AG09309 (cell line): ENCODE measurements around the gene RFNG.

Experiments
- DNase-seq: peaks from one replicate; pipeline ENCODE4 v3.0.0-alpha.2; 2010; ENCODE audit warnings: low read depth
- H3K4me3 ChIP-seq: 2 replicates; pipeline ENCODE4 v1.5.1; 2011; ENCODE audit warnings: mild to moderate bottlenecking, low read depth, low read length, moderate library complexity; ENCODE audit not compliant: control insufficient read depth
- TF ChIP-seq, protein P1 (sequence below): IDR thresholded peaks from 2 replicates; pipeline ENCODE4 v1.5.1; 2011; ENCODE audit warnings: mild to moderate bottlenecking, low read depth, low read length, inconsistent platforms; ENCODE audit not compliant: insufficient read depth, control insufficient read depth; ENCODE audit errors: missing control alignments

Gene RFNG

DNA sequence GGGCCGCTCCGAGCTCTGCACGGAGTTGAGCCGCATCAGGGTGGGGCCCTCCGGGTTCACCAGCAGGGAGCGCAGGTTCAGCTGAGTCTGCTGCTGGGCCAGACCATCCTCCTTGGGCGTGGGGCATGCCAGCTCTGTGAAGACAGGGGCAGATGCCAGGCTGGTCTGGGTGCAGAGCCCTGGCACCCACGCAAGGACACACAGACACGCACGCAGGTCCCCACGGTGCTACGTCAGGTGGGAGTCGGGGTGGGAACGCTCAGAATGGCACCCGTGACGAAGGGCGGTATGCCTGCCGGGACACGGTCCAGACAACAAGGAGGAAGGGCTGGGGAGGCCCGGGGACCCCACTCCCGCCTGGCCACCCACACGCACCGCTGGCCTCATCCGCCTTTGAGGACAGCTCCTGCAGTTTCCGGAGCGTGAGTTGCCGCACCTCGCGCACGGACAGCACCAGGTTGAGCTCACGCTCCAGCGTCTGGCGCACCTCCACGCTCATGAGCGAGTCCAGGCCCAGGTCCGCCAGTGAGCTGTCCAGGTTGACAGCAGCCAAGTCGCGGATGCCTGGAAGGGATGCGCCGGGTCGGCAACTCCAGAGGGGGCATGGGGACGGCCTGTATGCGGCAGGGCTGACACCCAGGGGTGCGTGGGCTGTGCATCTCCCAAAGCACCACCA, 29.3 kb upstream of the RFNG start:
- DNase-seq: no peak
- no peak overlapping the region for H3K4me3 ChIP-seq
- TF ChIP-seq, protein P1, sequence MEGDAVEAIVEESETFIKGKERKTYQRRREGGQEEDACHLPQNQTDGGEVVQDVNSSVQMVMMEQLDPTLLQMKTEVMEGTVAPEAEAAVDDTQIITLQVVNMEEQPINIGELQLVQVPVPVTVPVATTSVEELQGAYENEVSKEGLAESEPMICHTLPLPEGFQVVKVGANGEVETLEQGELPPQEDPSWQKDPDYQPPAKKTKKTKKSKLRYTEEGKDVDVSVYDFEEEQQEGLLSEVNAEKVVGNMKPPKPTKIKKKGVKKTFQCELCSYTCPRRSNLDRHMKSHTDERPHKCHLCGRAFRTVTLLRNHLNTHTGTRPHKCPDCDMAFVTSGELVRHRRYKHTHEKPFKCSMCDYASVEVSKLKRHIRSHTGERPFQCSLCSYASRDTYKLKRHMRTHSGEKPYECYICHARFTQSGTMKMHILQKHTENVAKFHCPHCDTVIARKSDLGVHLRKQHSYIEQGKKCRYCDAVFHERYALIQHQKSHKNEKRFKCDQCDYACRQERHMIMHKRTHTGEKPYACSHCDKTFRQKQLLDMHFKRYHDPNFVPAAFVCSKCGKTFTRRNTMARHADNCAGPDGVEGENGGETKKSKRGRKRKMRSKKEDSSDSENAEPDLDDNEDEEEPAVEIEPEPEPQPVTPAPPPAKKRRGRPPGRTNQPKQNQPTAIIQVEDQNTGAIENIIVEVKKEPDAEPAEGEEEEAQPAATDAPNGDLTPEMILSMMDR: no peak

DNA sequence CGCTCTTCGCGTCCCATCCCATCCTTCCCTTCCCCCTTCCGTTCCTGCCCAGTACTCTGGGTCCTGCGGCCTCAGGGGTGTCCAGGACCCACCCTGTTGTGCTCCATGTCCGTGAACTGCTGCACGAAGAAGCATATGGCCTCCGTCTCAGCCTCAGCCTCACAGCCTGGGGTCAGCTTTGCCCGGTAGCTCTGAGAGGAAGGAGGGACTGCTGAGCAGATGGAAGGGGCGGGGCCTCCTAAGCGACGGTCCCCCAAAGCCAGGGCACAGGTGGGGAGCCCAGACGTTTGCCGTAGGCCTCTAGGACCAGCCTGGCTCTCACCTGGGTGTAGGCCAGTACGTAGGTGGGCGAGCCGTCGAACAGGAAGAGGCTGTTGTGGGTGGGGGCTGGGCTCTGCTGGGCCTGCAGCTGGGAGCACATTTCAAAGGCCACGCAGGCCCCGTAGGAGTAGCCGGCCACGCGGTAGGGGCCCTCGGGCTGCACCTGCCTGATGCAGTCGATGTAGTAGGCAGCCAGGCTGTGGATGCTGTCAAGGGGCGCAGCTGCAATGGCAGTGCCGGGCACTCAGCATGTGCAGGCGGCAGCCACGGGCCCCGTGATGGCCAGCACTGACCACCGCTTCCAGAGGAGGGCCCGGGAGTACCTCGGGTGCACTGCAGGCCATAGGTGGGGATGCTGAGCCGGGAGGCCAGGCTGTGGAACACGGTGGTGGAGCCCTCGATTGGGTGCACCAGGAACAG, 28.6 kb upstream of the RFNG start:
- no peak for DNase-seq
- TF ChIP-seq, protein P1: no peak
- H3K4me3 ChIP-seq: no peak overlapping the region

DNA sequence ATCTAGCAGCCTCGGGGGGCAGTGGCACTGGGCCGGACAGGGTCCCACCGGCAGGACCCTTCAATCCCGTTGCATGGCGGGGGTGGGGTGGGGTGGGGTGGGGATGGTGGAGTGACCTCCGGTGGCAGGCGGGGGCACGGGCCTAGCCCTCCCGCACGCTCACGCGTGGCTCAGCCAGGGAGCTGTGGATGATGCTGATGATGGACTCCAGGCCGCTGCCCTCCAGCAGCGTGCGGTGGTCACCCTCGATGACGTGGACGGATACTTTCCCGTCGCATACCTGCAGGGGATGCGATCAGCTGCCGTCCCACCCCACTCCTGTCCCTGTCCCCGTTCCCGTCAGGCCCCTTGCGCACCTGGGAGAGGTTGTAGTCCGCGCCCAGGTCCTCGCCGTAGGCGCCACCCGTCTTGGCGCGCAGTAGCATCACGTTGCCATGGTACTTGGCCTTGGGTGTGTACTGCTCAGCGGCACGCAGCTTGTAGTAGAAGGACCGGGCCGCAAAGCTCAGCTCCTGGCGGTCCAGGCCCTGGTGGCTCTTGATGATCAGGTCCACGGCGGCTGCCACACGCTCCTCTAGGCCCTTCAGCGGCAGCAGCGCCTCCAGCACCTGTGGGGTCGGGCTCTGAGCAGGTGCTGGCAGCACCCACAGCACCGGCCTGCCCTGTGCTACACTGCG, 27.5 kb upstream of the RFNG start:
- H3K4me3 ChIP-seq: no peak overlapping the region
- TF ChIP-seq, protein P1: no peak
- DNase-seq: no peak

DNA sequence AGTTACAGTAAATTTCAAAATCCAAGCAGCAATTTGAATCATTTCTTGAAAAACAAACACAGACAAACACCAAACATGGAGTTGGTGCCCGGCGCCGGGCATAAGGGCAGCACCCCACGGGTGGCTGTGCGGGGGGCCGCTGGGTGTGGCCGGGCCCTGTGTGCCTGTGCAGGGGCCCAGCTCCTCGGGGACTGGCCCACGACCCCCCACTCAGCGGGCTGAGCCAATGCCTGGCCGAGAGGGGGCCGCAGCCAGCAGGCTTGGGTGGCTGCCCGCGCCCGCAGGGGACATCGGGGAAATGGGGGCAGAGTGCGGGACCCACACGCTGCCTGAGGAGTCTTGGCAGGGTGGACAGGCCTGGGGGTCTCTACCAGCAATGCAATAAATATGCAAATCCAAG, 26.8 kb upstream of the RFNG start:
- no peak for DNase-seq
- H3K4me3 ChIP-seq: no peak overlapping the region
- TF ChIP-seq, protein P1: no peak

DNA sequence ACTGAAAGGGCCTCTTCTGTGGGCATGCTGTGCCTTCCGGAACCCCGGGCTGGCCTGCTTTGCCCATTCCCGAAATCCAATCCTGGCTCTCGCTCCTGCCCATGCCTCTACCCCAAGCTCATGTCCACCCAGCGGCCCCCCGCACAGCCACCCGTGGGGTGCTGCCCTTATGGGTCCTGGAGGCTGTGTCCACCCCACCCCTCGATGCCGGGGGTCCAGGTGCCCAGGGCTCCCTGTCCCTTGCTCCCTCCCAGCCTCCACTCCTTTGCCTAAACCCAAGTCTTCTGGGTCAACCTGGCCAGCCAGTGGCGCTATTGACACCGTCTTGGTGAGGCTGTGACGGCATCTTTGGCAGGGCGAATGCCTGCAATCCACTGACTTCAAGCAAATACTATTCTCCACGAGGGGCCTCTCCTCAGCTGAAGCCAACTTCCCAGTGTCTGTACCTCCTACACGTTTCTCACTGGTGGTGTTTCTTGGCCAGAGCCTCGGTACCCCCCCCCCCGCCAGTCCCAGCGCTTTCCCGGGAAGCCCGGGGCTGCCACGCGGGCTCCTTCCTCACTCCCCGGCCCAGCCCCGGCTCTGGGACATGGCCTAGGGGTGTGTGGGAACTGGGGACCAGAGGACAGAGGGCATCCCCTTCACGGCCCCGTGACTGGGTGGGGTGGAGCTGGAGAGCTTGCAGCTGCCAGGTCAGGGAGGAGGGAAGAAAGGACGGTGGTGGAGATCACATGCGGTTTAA, 26.2 kb upstream of the RFNG start:
- TF ChIP-seq, protein P1: no peak
- DNase-seq: no peak

More for the DNA sequence above, 26.2 kb upstream of the RFNG start:
- no peak overlapping the region for H3K4me3 ChIP-seq
